ENCODE measurements around the gene NSMCE3. TPM values are rescaled to one million over a fixed set of nuclear protein-coding genes. Genes with fewer than 3 reads are reported as not detected.

The NSMCE3 gene
- total and polyA plus RNA-seq, 9 of the 15 experiments (the other 6 are each of a cell fraction or from before 2014, with no cell fraction given), result 0.92 to 8.4 (median 5.4) TPM

DNA sequence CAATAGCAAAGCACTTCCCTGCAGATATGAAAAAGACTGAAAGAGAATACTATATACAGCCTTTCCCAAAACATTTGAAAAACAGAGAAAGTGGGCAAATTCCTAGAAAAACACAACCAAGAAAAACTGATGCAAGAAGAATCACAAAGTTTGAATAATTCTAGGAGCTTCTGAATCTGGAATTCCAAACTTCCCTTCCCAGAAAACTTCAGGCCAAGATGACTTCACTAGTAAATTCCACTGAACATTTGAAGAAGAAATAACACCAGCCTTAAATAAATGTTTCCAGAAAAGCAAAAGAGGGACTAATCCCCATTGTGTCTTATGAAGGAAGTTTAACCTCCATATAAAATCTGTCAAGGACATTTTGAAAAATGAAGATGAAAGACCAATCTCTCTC lies 15.8 kb upstream of the NSMCE3 start:
- Histone ChIP-seq H3K4me2 (ENCODE audit: insufficient read depth, low read length) (no peak overlapping the region), H3K4me3 (no peak overlapping the region), H3K27me3 (ENCODE audit: control insufficient read depth in 2 of 2, insufficient read depth in 2 of 2, low read length in 2 of 2) (peaks cover 16 to 25% of the 10 kb centered on the region in 2 experiments), H3K9me1 (ENCODE audit: control insufficient read depth, insufficient read depth, low read length) (no peaks in the 10 kb centered on the region), H3K9ac (ENCODE audit: insufficient read depth in 1 of 2, low read depth in 2 of 2, low read length in 2 of 2) (no peak overlapping the region), H3K36me3 (ENCODE audit: control insufficient read depth, insufficient read depth, low read length) (no peaks in the 10 kb centered on the region), H4K20me1 (replicated peaks; ENCODE audit: control insufficient read depth, insufficient read depth, low read length) (no peaks in the 10 kb centered on the region), H2AFZ (ENCODE audit: low read depth, low read length) (no peak overlapping the region), H3K27ac (ENCODE audit: extremely low read depth, low read depth, low read length) (no peak overlapping the region), H3K4me1 (replicated peaks in 1 of 2; ENCODE audit: control insufficient read depth in 2 of 2, insufficient read depth in 2 of 2, low read length in 2 of 2) (no peaks in the 10 kb centered on the region), H3K9me3 (replicated peaks; ENCODE audit: control insufficient read depth, insufficient read depth, low read depth, low read length) (no peaks in the 10 kb centered on the region), H3K79me2 (ENCODE audit: control insufficient read depth, insufficient read depth, low read length) (no peaks in the 10 kb centered on the region)
- ChIA-PET CTCF (ENCODE audit: low intra/inter-chr PET ratio) (no interaction called here), POLR2A (no interaction called here)
- BruUV-seq (replicated peaks), result no TSS peak
- intact Hi-C loops (cut with micrococcal nuclease) (no loop called here), in situ Hi-C loops (cut with MboI) (no loop called here)
- FAIRE-seq (no peak), ATAC-seq (no peak), DNase-seq (ENCODE audit: extremely low read depth in 1 of 4, low spot score in 3 of 4) (no peak)
- TF ChIP-seq POLR2AphosphoS5 (IDR thresholded peaks at IDR 0.05; ENCODE audit: control insufficient read depth, insufficient read depth, low read depth, low read length) (no peak), ERF (CRISPR knock-in tag; IDR thresholded peaks at IDR 0.05) (no peak), MEF2A (IDR thresholded peaks at IDR 0.05; ENCODE audit: control insufficient read depth, low read depth, low read length) (no peak), TBP (optimal IDR thresholded peaks at IDR 0.05; ENCODE audit: low read depth, low read length) (no peak), ZNF717 (CRISPR knock-in tag; IDR thresholded peaks at IDR 0.05) (no peak), ZBTB1 (CRISPR knock-in tag; IDR thresholded peaks at IDR 0.05; ENCODE audit: borderline replicate concordance, low read depth) (no peak), CHD1 (IDR thresholded peaks at IDR 0.05; ENCODE audit: low read length) (no peak), TRIM28 (IDR thresholded peaks at IDR 0.05) (no peak), NUFIP1 (IDR thresholded peaks at IDR 0.05; ENCODE audit: partially characterized antibody) (no peak), ELF2 (CRISPR knock-in tag; IDR thresholded peaks at IDR 0.05) (no peak), PHF20 (IDR thresholded peaks at IDR 0.05; ENCODE audit: partially characterized antibody) (no peak), L3MBTL2 (IDR thresholded peaks at IDR 0.05) (no peak), POLR2AphosphoS2 (IDR thresholded peaks at IDR 0.05; ENCODE audit: low read length) (no peak), TAL1 (IDR thresholded peaks at IDR 0.05) (no peak)
- TF ChIP-seq, protein P1, sequence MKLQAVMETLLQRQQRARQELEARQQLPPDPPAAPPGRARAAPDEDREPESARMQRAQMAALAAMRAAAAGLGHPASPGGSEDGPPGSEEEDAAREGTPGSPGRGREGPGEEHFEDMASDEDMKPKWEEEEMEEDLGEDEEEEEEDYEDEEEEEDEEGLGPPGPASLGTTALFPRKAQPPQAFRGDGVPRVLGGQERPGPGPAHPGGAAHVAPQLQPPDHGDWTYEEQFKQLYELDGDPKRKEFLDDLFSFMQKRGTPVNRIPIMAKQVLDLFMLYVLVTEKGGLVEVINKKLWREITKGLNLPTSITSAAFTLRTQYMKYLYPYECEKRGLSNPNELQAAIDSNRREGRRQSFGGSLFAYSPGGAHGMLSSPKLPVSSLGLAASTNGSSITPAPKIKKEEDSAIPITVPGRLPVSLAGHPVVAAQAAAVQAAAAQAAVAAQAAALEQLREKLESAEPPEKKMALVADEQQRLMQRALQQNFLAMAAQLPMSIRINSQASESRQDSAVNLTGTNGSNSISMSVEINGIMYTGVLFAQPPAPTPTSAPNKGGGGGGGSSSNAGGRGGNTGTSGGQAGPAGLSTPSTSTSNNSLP (IDR thresholded peaks at IDR 0.05; ENCODE audit: borderline replicate concordance, low read depth, low read length), result no peak
- TF ChIP-seq, protein P2, sequence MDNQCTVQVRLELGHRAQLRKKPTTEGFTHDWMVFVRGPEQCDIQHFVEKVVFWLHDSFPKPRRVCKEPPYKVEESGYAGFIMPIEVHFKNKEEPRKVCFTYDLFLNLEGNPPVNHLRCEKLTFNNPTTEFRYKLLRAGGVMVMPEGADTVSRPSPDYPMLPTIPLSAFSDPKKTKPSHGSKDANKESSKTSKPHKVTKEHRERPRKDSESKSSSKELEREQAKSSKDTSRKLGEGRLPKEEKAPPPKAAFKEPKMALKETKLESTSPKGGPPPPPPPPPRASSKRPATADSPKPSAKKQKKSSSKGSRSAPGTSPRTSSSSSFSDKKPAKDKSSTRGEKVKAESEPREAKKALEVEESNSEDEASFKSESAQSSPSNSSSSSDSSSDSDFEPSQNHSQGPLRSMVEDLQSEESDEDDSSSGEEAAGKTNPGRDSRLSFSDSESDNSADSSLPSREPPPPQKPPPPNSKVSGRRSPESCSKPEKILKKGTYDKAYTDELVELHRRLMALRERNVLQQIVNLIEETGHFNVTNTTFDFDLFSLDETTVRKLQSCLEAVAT (IDR thresholded peaks at IDR 0.05), result no peak
- TF ChIP-seq, protein P3, sequence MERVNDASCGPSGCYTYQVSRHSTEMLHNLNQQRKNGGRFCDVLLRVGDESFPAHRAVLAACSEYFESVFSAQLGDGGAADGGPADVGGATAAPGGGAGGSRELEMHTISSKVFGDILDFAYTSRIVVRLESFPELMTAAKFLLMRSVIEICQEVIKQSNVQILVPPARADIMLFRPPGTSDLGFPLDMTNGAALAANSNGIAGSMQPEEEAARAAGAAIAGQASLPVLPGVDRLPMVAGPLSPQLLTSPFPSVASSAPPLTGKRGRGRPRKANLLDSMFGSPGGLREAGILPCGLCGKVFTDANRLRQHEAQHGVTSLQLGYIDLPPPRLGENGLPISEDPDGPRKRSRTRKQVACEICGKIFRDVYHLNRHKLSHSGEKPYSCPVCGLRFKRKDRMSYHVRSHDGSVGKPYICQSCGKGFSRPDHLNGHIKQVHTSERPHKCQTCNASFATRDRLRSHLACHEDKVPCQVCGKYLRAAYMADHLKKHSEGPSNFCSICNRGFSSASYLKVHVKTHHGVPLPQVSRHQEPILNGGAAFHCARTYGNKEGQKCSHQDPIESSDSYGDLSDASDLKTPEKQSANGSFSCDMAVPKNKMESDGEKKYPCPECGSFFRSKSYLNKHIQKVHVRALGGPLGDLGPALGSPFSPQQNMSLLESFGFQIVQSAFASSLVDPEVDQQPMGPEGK (CRISPR knock-in tag; IDR thresholded peaks at IDR 0.05; ENCODE audit: borderline replicate concordance), result no peak
- TF ChIP-seq, protein P4, sequence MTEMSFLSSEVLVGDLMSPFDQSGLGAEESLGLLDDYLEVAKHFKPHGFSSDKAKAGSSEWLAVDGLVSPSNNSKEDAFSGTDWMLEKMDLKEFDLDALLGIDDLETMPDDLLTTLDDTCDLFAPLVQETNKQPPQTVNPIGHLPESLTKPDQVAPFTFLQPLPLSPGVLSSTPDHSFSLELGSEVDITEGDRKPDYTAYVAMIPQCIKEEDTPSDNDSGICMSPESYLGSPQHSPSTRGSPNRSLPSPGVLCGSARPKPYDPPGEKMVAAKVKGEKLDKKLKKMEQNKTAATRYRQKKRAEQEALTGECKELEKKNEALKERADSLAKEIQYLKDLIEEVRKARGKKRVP (CRISPR knock-in tag; IDR thresholded peaks at IDR 0.05), result no peak

Data from K562 (cell line).